Activated gamma-delta T cell treated with anti-CD3 and anti-CD28 coated beads, Interleukin-2, amount 50 U/mL, for 16 hours (primary cell): ENCODE data around the gene REXO5.
"Not testable (repeated sequence)": the region's sequence is repeated elsewhere in the genome, so short reads cannot be mapped to it uniquely, and the experiment has no call there.

Experiments
- DNase-seq: peaks from one replicate; pipeline ENCODE4 v3.0.0-alpha.2; 2020; ENCODE audit warnings: low read depth

REXO5 gene

GRCh38 chr16:20801278-20801677, 5.0 kb upstream of the REXO5 start:
- no peak for DNase-seq

GRCh38 chr16:20803192-20803560, 3.2 kb upstream of the REXO5 start:
- DNase-seq: no peak

- no peak for DNase-seq
Observed at GRCh38 chr16:20803561-20804214, 2.6 kb upstream of the REXO5 start.

- DNase-seq: not testable (repeated sequence)
Observed at GRCh38 chr16:20805684-20806167, 601 bp upstream of the REXO5 start.

GRCh38 chr16:20807862-20808261, 1.5 kb downstream of the REXO5 start:
- no peak for DNase-seq

GRCh38 chr16:20811889-20812439, 5.6 kb downstream of the REXO5 start:
- DNase-seq: no peak

- no peak for DNase-seq
Observed at GRCh38 chr16:20812510-20812909, 6.2 kb downstream of the REXO5 start.

- DNase-seq: no peak
Observed at GRCh38 chr16:20814784-20815183, 8.5 kb downstream of the REXO5 start.

GRCh38 chr16:20818929-20819585, 12.7 kb downstream of the REXO5 start:
- no peak for DNase-seq

GRCh38 chr16:20821682-20822081, 15.4 kb downstream of the REXO5 start:
- no peak for DNase-seq

GRCh38 chr16:20822521-20823325, 16.4 kb downstream of the REXO5 start:
- DNase-seq: no peak

- no peak for DNase-seq
Observed at GRCh38 chr16:20826039-20826566, 19.8 kb downstream of the REXO5 start.

GRCh38 chr16:20829536-20829935, 23.2 kb downstream of the REXO5 start:
- DNase-seq: no peak

- no peak for DNase-seq
Observed at GRCh38 chr16:20830372-20830771, 24.0 kb downstream of the REXO5 start.

- no peak for DNase-seq
Observed at GRCh38 chr16:20833086-20833485, 26.8 kb downstream of the REXO5 start.

GRCh38 chr16:20838240-20838639, 31.9 kb downstream of the REXO5 start:
- DNase-seq: no peak

GRCh38 chr16:20839504-20839903, 33.2 kb downstream of the REXO5 start:
- DNase-seq: no peak

- DNase-seq: no peak
Observed at GRCh38 chr16:20844054-20844453, 37.7 kb downstream of the REXO5 start.

- no peak for DNase-seq
Observed at GRCh38 chr16:20844588-20844987, 38.3 kb downstream of the REXO5 start.

- no peak for DNase-seq
Observed at GRCh38 chr16:20846030-20846429, 39.7 kb downstream of the REXO5 start.

- DNase-seq: no peak
Observed at GRCh38 chr16:20846551-20846950, 40.2 kb downstream of the REXO5 start.

- no peak for DNase-seq
Observed at GRCh38 chr16:20847550-20847949, 41.2 kb downstream of the REXO5 start.
